Inflammatory macrophage treated with lipopolysaccharide for 4 hours (primary cell): ENCODE results near the gene WDR75.
"Not testable (repeated sequence)": the region's sequence is repeated elsewhere in the genome, so short reads cannot be mapped to it uniquely, and the experiment has no call there.

ENCODE experiments used
- DNase-seq: peaks from one replicate; pipeline ENCODE4 v3.0.0-alpha.2; 2020

The WDR75 gene

DNA sequence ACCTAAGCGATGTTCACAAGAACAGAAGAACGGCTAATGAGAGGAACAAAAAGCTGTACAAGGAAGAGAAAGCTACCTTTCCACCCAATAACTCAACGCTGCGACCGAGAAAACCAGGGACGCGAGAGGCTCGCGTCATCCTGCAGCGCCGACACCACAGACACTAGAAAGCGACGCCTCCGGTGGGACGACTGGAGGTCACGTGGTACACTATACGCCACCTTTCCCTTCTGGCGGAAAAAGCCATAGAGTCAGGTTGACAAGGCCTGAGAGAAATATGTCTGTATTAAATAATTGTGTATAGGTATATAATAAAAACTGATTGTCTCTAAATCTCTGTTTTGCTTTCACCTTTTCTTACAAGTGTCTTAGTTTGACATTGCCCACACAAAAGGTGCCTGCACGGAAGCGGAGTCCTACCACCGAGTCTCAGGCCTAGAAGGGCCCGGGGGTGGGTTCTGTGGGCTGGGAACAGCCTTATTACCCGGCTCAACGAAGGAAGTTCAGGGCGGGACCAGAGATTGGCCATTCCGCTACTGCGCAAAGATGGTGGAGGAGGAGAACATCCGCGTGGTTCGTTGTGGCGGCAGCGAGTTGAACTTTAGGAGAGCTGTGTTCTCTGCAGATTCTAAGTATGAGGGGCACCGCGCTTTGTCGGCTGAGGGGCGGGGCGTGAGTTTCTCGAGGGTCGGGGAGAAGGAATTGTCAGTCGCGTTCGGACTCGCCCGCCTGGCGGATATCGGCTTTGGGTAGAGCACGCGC is at the start of gene WDR75:
WDR75 (plus strand) TSS at position 528 of the 762 bp plus-strand sequence; CDS start at position 547, 19 bp downstream.
- peak; percentile 95 for DNase-seq

DNA sequence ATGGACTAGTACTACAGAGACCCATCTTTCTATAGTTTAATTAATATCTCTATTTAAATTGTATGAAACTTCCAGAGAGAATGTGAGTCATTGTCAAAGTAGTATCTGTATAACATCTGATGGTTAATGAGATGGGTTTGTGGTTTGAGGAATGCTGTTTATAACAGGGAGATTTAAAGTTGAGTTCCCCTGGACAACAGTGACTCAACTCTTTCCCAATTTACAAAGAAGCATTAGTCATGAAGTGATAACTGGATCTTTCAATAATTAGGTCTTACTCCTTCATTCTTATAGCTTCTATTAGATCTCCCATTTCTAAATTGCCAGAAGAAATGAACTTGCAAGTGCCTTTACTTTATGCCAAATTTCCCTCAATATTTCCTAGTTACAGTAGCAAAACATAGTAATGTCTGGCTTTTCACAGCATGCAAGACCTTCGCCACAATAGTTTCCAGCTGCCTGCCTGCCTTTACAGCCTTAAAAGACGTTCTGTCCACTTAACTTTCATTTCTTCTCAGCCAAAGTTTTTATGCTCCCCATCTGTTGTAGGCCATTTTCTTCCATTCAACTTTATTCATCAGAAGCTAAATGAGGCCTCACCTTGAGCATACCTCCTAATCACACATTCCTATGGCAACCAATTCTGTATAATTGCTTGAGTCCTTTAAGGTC is 47.7 kb upstream of the WDR75 start:
- no peak for DNase-seq

DNA sequence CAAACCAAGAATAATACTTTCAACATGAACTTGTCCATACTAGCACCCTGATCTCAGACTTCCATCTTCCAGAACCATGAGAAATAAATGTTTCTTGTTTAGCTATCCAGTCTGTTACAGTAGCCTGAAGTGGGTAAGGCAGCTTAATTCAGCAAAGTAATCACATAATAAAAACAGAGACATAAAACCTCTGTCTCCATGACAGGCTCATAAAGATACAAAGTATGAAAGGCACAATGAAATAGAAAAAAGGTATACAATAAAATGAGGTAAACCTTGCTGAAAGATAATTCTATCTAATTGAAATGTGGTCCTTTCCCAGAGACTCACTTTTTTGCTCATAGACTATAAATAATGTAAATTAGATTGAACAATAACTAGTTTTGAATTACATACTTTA is 46.7 kb upstream of the WDR75 start:
- no peak for DNase-seq

DNA sequence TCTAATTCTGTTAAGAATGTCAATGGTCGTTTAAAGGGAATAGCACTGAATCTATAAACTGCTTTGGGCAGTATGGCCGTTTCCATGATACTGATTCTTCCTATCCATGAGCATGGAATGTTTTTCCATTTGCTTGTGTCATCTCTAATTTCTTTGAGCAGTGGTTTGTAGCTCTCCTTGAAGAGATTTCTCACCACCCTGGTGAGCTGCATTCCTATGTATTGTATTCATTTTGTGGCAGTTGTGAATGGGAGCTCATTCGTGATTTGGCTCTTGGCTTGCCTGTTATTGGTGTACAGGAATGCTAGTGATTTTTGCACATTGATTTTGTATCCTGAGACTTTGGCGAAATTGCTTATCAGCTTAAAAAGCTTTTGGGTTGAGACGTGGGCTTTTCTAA is 38.3 kb upstream of the WDR75 start:
- DNase-seq = no peak

DNA sequence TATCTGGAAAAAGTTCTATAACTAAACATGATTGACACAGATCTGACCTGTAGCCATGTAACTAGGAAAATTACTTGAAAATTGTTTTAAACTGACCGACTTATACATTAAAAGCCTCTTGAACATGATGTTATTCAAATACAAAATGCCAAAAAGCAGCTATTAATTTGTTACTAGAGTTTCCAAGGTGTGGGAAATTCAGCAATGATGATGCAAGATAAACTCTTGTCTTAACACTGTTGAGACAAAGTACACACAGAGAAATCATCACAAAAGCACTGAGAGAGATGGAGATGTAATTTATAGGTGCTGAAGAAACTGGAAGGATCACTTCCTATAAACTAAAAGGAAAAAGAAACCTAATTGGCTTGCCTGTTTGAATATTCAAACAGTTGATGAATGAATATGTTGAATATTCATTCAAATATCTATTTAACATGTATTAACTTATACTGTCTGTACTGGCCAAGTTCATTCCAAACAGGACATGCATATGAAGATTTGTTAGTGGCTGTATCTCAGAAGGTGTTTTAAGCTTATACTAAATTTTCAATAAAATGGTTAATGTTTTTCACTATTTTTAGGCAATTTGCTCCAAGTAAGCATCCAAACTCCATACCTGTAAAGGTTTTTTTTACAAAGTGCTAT is 34.6 kb upstream of the WDR75 start:
- no peak for DNase-seq

DNA sequence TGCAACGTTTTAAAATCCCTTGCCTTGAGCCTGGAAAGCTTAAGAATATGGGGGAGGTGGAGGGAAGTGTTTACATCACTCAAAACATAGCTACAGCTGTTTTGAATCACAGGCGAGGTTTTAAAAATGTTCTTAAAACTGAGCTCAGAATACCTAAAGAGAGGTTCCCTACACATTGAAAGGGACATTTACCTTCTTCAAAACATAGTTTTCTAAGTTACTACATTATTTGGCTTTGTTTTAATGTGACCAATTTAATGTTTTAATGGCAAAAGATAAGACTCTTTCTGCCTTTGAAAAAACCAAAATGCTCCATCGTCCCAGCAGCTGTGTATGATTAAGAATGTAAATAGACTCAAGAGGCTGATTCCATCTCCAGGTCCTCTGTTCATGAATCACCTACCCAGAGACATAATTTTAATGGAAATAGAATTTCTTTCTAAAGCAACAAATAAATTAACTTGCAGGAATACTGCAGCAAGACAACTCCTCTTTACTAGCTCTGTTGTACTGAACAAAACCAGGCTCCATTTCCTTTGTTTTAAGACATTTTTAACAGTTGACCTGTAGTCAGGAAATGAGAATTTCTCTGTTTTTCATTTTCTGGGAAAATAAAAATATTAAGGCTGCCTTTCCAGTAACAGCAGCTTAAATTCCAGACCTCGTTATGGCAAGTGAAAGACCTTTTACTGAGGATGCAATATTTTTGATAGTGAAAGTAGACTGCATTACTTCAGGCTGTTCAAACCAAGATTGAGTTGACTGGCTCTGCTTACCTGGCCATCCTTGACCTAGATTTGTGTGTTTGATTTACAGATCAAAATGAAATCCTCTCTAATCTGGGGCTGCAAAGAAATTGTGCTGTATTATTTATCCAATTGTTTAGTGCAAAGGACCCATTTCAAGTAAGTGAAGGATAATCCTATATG is 33.7 kb upstream of the WDR75 start:
- DNase-seq = no peak

DNA sequence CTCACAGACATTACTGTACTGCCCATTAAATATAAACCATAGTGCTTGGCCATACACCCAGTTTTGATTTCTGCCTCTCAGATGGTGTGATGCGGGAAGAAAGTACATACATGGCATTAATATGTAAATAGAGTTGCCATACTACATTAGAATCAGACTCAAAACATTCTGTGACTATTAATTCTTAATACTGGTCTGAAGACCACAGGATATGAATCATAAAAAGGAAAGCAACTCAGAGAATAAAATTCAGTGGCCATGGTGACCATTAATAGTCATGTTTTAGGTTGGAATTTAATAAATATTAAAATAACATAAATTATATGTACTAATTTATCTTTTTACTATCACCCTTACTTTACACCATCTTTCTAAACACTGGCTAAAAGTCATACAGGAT is 33.0 kb upstream of the WDR75 start:
- no peak for DNase-seq

DNA sequence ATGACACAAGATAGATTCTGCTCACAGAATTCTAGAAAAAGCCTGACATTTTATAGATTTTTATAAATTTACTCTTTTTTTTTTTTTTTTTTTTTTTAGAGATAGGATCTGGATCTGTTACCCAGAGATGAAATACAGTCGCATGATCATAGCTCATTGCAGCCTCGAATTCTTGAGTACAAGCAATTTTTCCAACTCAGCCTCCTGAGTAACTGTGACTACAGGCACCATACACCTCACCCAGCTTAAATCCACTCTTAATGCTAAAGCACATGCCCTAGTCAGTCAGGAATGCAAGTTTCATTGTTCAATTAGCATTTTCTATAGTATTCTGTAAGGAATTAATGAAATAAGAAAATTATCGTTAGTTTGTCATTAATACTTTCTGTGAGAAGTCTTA is 32.1 kb upstream of the WDR75 start:
- no peak for DNase-seq

DNA sequence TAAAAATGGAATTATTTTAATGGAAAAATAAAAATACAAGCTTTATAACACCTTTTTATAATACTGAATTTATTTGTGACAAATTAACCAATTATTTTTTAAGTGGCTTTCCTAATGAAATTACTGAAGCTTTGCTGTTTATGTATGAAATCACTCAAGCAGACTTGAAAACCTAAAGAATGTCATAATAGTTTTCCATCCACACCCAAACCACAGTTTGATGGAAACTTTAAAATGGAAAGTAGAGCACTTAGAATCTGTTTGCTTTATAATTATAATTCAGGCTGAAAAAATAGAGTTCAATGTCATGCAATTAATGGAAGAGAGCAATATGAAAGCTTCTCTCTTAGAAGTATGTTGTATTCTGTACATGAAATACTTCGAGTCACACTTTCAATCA is 31.6 kb upstream of the WDR75 start:
- no peak for DNase-seq

DNA sequence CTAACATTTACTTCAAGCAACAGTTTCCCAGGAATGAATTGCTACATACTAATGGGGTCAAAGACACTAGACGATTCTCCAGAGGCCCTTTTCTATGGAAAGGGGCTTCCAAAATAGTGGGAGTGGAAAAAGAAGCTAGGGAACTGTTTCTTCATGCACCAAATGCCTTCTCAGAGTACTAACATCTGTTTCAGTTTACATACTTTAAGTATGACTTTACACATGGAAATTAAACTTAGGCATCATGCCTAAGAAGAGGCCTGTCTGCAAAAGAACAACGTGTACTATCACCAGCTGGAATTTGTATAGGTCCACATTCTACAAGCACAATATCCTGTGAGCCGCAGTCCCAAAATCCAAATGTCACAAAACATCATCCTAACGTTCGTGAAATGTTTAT is 29.4 kb upstream of the WDR75 start:
- DNase-seq = no peak

DNA sequence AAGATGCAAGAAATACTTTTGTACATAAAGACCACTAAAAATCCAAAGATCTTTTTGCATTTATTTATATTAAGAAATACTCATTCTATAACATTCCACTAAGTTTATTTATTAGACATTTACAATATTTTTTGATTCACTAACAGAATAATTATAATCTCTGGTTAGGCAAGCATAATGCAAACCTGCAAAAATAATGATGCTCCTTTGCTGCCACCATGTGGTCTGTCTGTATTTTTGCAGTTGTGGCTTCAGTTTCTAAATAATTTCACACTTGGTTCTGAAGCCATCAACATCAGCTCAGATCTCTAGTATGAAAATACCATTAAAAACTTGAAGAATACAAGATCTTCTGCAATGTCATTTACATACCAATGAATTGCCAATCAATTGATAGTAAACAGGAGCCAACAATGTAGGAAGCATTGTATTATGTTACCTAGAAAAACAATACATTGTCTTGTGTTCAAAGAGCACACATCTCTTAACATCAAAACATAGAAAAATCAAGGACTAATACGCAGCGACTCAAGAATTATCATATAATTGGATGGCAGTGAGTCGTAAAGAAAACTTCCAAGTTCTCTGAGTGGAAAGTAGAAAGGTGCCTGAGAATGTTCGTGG is 28.8 kb upstream of the WDR75 start:
- DNase-seq = peak; percentile 36

DNA sequence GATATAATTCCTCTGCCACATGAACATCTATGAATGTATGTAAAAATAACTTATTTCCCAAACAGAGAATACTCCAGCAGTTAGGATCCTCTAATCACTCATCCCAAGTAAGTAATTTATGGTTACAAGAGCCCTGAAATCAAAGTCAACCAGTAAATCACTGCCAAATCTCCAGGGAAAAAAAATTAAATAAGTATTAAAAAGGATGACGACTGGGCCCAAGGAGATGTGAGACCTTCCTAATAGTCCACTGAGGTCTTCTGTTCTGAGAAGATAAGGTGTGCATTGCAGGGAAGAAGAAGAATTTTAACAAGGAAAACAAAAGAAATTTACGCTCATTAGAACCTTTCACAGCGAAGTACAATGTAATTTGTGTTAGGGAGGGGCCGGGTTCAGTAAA is 28.0 kb upstream of the WDR75 start:
- DNase-seq = no peak

DNA sequence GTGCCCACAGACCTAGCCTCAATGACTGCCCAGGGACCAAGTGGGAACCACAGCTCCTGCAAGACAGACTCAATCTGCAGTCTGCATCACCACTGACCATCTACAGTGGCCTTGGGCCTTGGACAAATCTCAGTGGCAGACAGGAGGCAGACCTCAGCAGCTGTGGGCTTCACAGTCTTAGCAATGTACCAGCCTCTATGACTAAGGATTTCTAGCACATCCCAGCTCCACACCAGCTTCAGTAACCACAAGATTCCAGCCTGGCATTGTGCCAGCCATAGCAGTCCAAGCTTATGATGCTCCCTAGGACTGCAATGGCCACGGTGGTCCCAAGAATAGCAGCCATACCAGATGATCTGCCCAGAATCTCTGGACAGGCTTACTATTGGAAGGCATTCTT is 19.6 kb upstream of the WDR75 start:
- no peak for DNase-seq

DNA sequence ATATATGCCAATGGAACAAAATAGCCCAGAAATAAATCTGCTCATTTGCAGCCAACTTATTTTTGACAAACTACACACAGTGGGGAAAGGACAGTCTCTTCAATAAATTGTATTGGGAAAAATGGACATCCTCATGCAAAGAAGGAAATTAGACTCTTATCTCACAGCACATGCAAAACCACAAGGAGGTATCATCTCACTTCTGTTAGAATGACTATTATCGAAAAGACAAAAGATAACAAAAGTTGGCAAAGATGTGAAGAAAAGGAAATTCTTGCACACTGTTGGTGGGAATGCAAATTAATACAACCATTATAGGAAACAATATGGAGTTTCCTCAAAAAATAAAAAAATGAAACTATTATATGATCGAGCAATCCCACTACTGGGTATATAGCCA is 16.3 kb upstream of the WDR75 start:
- DNase-seq = no peak

DNA sequence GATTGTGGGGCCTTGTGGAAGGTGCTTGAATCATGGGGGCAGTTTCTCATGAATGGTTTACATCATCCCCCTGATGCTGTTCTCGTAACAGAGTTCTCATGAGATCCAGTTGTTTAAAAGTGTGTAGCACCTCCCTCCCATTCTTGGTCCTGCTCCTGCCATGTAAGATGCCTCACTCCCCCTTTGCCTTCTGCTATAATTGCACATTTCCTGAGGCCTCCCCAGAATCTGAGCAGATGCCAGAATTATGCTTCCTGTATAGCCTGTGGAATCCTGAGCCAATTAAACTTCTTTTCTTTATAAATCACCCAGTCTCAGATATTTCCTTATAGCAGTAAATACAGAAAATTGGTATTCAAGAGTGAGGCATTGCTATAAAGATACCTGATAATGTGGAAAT is 15.6 kb upstream of the WDR75 start:
- DNase-seq = no peak

DNA sequence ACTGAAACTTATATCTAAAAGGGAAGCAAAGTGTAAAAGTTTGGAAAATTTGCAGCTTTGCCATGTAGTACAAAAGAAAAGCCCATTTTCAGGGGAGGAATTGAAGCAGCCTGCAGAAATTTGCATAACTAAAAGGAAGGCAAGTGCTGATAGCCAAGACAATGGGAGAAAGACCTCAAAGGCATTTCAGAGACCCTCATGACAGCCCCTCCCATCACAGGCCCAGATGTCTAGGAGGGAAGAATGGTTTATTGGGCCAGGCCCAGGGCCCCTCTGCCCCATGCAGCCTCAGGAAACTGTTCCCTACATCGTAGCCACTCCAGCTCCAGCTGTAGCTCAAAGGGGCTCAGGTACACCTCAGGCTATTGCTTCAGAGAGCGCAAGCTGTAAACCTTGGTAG is 14.4 kb upstream of the WDR75 start:
- no peak for DNase-seq

DNA sequence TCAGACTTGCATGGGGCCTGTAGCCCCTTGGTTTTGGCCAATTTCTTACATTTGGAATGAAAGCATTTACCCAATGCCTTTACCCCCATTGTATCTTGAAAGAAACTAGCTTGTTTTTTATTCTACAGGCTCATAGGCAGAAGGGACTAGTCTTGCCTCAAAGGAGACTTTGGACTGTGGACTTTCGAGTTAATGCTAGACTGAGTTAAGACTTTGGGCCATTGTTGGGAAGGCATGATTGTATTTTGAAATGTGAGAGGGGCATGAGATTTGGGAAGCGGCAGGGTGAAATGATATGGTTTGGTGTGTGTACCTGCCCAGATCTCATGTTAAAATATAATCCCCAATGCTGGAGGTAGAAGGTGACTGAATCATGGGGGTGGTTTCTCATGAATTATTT is 13.4 kb upstream of the WDR75 start:
- no peak for DNase-seq

DNA sequence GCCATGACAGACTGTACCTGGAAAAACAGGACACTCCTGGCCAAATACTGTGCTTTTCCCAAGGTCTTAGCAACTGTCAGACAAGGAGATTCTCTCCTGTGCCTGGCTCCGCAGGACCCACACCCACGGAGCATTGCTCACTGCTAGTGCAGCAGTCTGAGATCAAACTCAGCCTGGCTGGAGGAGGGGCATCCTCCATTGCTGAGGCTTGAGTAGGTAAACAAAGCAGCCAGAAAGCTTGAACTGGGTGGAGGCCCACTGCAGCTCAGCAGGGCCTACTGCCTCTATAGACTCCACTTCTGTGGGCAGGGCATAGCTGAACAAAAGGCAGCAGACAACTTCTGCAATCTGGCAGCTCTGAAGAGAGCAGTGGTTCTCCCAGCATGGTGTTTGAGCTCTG is 10.8 kb upstream of the WDR75 start:
- not testable (repeated sequence) for DNase-seq

DNA sequence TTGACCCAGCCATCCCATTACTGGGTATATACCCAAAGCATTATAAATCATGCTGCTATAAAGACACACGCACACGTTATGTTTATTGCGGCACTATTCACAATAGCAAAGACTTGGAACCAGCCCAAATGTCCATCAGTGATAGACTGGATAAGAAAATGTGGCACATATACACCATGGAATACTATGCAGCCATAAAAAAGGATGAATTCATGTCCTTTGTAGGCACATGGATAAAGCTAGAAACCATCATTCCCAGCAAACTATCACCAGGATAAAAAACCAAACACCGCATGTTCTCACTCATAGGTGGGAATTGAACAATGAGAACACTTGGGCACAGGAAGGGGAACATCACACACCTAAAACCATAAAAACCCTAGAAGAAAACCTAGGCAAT is 5.5 kb upstream of the WDR75 start:
- not testable (repeated sequence) for DNase-seq

DNA sequence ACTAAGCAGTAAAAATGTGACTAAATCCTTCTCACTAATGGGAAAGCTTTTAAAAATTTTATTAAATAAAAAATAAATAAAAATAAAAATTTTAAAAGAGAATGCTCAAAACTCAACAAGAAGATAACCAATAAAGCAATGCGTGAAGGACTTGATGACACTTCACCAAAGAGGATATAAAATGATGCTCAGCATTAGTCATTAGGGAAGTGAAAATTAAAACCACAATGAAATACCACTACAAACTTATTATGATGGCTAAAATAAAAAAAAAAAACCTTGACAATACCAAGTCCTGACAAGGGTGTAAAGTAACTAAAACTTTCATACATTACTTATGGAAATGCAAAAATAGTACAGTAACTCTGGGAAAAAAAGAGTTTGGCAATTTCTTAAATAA is 3.3 kb upstream of the WDR75 start:
- peak; percentile 62 for DNase-seq

DNA sequence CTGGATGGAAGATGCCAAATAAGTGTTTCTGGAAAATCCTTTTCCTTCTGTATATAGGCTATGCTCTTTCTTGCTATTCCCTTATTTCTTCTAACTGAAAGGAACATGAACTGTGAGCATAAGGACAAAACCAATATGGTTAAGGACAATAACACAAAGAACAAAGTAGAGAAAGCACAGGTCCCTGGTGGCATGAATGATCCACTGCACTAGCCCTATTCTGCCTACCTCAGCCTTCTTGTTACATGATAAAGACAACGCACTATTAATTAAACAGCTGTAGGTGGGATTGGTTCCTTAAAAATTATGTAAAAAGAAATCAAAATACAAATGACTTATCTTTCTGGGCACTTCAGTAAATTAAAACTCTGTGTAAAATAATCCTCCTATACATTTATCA is 1.9 kb upstream of the WDR75 start:
- DNase-seq = no peak

DNA sequence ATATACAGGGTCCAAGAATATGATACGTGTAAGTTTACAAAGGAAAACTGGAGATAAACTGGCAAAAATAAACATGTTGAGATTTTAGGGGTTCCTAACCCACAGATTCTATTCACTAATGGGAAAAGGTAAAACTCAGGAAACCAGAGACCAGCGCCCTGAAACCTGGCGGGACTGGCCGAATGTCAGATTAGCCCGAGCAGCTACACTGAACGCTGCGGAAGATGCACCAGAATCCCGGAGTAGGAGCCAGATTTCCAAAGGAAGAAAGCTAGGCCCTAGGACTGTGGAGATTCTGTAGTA is 679 bp upstream of the WDR75 start:
- no peak for DNase-seq

DNA sequence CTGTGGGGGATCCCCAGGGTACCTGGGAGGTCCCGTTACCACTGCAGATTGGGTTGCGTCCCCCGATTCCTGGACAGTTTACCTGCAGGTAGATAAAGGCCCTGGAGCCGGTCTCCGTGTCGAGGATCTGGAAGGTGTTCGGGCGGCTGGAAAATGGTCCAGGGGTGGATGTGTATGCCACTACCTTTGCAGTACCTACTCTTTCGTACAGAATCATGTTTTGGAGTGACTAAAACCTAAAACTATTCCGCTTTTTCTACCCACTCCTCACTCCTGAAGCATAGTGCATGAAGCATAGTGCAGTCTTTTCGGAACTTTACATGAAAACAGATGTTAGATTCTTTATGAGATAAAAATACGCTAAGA is 418 bp downstream of the WDR75 start:
- DNase-seq = no peak
